GM12878 (cell line): ENCODE data around the gene TTLL12. TPM values are rescaled to one million over a fixed set of nuclear protein-coding genes. Genes with fewer than 3 reads are reported as not detected.
A peak's percentile ranks its signal among the peaks of the same experiment; 100 is the strongest.

Source experiments
- CEBPB ChIP-seq, 2 experiments: fragments of 150-350 bp in 1 of 2; IDR thresholded peaks; 2 replicates each; pipeline ENCODE4 v1.6.1; 2012 to 2014; ENCODE audit warnings: low read depth in 2 of 2, low read length in 2 of 2, borderline replicate concordance in 1 of 2, inconsistent platforms in 1 of 2
- CHD2 ChIP-seq: IDR thresholded peaks from 2 replicates; pipeline ENCODE4 v1.6.1; 2011; ENCODE audit warnings: low read depth, low read length, improper control_type of control experiment, borderline replicate concordance
- CREM ChIP-seq: IDR thresholded peaks from 2 replicates; pipeline ENCODE4 v1.6.1; 2014; ENCODE audit warnings: antibody characterized with exemption, low read depth
- CTCF ChIP-seq, 3 experiments: IDR thresholded peaks in 2 of 3; conservative IDR thresholded peaks in 1 of 3; 2 replicates each; pipeline ENCODE4 v1.5.1; 2011; ENCODE audit warnings: low read depth in 3 of 3, low read length in 3 of 3, mild to moderate bottlenecking in 3 of 3, control low read depth in 2 of 3, moderate library complexity in 2 of 3, inconsistent platforms in 1 of 3, mixed read lengths in 1 of 3; ENCODE audit not compliant: control insufficient read depth in 2 of 3, insufficient read depth in 1 of 3; ENCODE audit errors: extremely low read depth in 1 of 3
- FOS ChIP-seq: IDR thresholded peaks from 3 replicates; pipeline ENCODE4 v1.6.1; 2011; ENCODE audit warnings: borderline replicate concordance; ENCODE audit not compliant: insufficient read length; ENCODE audit errors: extremely low read depth
- GATAD2B ChIP-seq: fragments of 450-650 bp; conservative IDR thresholded peaks from 2 replicates; pipeline ENCODE4 v1.6.1; 2017; ENCODE audit warnings: low read depth, mild to moderate bottlenecking, moderate library complexity
- HCFC1 ChIP-seq: fragments of 150-350 bp; IDR thresholded peaks from 2 replicates; pipeline ENCODE4 v1.6.1; 2014; ENCODE audit warnings: low read length
- IKZF1 ChIP-seq: fragments of 450-650 bp; conservative IDR thresholded peaks from 2 replicates; pipeline ENCODE4 v1.6.1; 2017; ENCODE audit warnings: antibody characterized with exemption, mild to moderate bottlenecking
- IKZF2 ChIP-seq, 2 experiments: fragments of 450-650 bp; IDR thresholded peaks; 2 replicates each; pipeline ENCODE4 v1.6.1; 2017; ENCODE audit warnings: mild to moderate bottlenecking in 2 of 2, moderate library complexity in 2 of 2
- RAD21 ChIP-seq: IDR thresholded peaks from 2 replicates; pipeline ENCODE4 v1.6.1; 2011; ENCODE audit warnings: mild to moderate bottlenecking, low read depth, low read length, moderate library complexity; ENCODE audit not compliant: insufficient read depth
- RELA ChIP-seq: fragments of 450-650 bp; IDR thresholded peaks from 2 replicates; pipeline ENCODE4 v1.8.0; 2014; ENCODE audit warnings: borderline replicate concordance; ENCODE audit not compliant: partially characterized antibody
- SUPT20H ChIP-seq: IDR thresholded peaks from 2 replicates; pipeline ENCODE4 v1.6.1; 2011; ENCODE audit warnings: low read depth, mild to moderate bottlenecking, low read length, moderate library complexity, borderline replicate concordance; ENCODE audit not compliant: control insufficient read depth
- TCF12 ChIP-seq: IDR thresholded peaks from 2 replicates; pipeline ENCODE4 v1.6.1; 2011; ENCODE audit warnings: low read depth, mild to moderate bottlenecking, low read length
- TCF7 ChIP-seq: IDR thresholded peaks from 2 replicates; pipeline ENCODE4 v1.6.1; 2014; ENCODE audit warnings: antibody characterized with exemption, borderline replicate concordance
- YY1 ChIP-seq: IDR thresholded peaks from 2 replicates; pipeline ENCODE4 v1.6.1; 2011; ENCODE audit warnings: low read depth, mild to moderate bottlenecking, low read length
- ZNF217 ChIP-seq: fragments of 450-650 bp; IDR thresholded peaks from 2 replicates; pipeline ENCODE4 v1.6.1; 2017; ENCODE audit warnings: antibody characterized with exemption, mild to moderate bottlenecking
- ZSCAN29 ChIP-seq: fragments of 450-650 bp; IDR thresholded peaks from 2 replicates; pipeline ENCODE4 v1.6.1; 2017; ENCODE audit warnings: mild to moderate bottlenecking, moderate library complexity
- polyA plus RNA-seq, 11 experiments: library from polyadenylated mRNA; depleted of rRNA in 4 of 11; unstranded in 6 of 11; stranded (reverse) in 5 of 11; fragments of >200 nt; fragmentation: Nextera tagmentation in 4 of 11; fragmentation: Illumina TruSeq in 1 of 11; extraction: Ambion mirVana in 4 of 11; extraction: Trizol in 1 of 11; gene quantifications; 1 replicate in 1 of 11; 2 replicates in 10 of 11; pipeline versions ENCODE4 v1.2.1 to v1.2.3, GENCODE V29; 2011 to 2016; ENCODE audit warnings: inconsistent platforms in 2 of 11, missing spikeins in 2 of 11, low read depth in 1 of 11
- total RNA-seq, 4 experiments: library from RNA; depleted of rRNA in 3 of 4; stranded (reverse); fragments of >200 nt in 3 of 4; fragmentation: Illumina TruSeq in 1 of 4; extraction: Trizol in 1 of 4; gene quantifications; 2 replicates each; pipeline versions ENCODE4 v1.2.1 to v1.2.3, GENCODE V29; 2013 to 2021
- TF ChIP-seq, protein P1 (sequence below): fragments of 450-650 bp; IDR thresholded peaks from 2 replicates; pipeline ENCODE4 v1.6.1; 2017; ENCODE audit warnings: mild to moderate bottlenecking, moderate library complexity

The TTLL12 gene
- total and polyA plus RNA-seq, 10 of the 15 experiments (the other 5 are each of a cell fraction or from before 2014, with no cell fraction given), result 1.00 to 89.8 (median 38.5) TPM

DNA sequence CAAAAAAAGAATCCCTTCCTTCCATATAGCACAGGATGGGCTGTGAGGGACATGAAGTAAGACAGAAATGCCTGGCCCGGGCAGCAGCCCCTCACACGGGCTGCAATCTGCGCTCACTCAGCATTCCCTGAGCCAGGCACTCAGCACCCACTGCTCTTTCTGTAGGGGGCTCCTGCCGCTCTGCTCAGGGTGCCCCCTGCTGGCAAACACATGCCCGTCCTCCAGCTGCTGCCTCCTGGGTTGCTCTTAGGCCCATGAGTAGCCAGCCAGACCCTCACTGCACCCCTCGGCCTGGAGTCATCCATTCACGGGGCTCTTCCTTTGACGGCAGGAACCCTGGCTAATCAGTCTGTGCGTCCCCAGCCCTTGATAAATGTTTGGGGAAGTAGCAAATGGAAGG is 50.7 kb downstream of the TTLL12 start (continued):
- TF ChIP-seq IKZF2 (IDR thresholded peaks at IDR 0.05) (no peak), CREM (no peak), ZNF217 (no peak), CHD2 (no peak), IKZF1 (no peak), HCFC1 (no peak), TCF12 (0 out of 2 replicates have a peak, but pooled peaks have one; percentile 19), YY1 (0 out of 2 replicates have a peak, but pooled peaks have one; percentile 32), FOS (no peak), TCF7 (no peak), CEBPB (IDR thresholded peaks at IDR 0.05; ENCODE audit: borderline replicate concordance in 1 of 2, low read depth in 2 of 2, low read length in 2 of 2) (no peak), GATAD2B (no peak), RAD21 (peak; percentile 58), RELA (no peak), SUPT20H (no peak), ZSCAN29 (no peak), CTCF (IDR thresholded peaks at IDR 0.05 in 2 of 3, conservative IDR thresholded peaks at IDR 0.05 in 1 of 3; ENCODE audit: control insufficient read depth in 2 of 3, extremely low read depth in 1 of 3, insufficient read depth in 1 of 3, low read depth in 3 of 3, low read length in 3 of 3) (peak; percentile 62 to 82 (median 73))
- TF ChIP-seq, protein P1, sequence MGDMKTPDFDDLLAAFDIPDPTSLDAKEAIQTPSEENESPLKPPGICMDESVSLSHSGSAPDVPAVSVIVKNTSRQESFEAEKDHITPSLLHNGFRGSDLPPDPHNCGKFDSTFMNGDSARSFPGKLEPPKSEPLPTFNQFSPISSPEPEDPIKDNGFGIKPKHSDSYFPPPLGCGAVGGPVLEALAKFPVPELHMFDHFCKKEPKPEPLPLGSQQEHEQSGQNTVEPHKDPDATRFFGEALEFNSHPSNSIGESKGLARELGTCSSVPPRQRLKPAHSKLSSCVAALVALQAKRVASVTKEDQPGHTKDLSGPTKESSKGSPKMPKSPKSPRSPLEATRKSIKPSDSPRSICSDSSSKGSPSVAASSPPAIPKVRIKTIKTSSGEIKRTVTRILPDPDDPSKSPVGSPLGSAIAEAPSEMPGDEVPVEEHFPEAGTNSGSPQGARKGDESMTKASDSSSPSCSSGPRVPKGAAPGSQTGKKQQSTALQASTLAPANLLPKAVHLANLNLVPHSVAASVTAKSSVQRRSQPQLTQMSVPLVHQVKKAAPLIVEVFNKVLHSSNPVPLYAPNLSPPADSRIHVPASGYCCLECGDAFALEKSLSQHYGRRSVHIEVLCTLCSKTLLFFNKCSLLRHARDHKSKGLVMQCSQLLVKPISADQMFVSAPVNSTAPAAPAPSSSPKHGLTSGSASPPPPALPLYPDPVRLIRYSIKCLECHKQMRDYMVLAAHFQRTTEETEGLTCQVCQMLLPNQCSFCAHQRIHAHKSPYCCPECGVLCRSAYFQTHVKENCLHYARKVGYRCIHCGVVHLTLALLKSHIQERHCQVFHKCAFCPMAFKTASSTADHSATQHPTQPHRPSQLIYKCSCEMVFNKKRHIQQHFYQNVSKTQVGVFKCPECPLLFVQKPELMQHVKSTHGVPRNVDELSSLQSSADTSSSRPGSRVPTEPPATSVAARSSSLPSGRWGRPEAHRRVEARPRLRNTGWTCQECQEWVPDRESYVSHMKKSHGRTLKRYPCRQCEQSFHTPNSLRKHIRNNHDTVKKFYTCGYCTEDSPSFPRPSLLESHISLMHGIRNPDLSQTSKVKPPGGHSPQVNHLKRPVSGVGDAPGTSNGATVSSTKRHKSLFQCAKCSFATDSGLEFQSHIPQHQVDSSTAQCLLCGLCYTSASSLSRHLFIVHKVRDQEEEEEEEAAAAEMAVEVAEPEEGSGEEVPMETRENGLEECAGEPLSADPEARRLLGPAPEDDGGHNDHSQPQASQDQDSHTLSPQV, result no peak
